SK-N-DZ (cell line): Measurements from ENCODE around the gene C19orf53.
"Not testable (repeated sequence)": the region's sequence is repeated elsewhere in the genome, so short reads cannot be mapped to it uniquely, and the experiment has no call there.

ENCODE experiments used
- DNase-seq: peaks from one replicate; pipeline ENCODE4 v3.0.0-alpha.2; 2015; ENCODE audit warnings: low spot score

C19orf53 gene

DNA sequence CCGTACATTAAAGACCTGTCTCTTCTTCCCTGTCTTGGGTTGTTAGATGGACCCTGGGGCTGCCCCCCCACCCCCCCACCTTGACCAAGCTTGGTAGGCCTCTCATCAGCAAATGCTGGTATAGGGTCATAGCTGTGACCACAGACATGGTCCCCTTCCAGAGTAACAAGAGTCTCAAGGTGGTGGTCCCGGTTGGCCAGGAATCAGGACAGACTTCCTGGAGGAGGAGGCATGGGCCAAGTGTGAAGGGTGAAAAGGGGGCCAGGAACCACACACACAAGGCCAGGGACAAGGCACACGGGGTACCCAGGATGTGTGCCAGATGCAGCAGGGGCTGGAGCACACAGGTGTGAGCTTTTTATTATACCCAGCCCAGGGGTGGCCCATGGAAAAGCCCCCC, 11.0 kb upstream of the C19orf53 start:
- DNase-seq: no peak

DNA sequence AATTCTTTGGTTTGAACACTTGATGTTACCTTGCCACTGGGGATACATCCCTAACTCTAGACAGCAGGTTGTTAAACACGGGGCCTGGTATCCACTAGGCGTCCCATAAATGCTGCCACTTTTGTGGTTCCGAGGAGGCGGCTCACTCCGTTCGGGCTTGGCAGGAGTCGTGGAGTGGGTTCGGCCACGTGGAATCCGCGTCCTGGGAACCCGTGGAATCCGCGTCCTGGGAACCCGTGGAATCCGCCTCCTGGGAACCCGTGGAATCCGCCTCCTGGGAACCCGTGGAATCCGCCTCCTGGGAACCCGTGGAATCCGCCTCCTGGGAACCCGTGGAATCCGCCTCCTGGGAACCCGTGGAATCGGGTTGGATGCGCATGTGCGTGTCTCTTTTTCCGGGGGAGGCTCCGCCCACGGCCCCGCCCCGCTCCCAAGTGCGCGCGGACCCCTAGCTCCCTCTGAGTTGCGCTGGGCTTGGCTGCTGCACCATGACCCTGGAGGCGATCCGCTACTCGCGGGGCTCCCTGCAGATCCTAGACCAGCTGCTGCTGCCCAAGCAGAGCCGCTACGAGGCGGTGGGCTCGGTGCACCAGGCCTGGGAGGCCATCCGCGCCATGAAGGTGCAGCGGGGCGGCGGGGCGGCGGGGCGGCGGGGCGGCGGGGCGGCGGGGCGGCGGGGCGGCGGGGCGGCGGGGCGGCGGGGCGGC, 10.0 kb upstream of the C19orf53 start, which contains the start of gene MRI1:
TSS of gene MRI1 (plus strand) at position 422 of the 707 bp plus-strand sequence. CDS start at position 489, 67 bp downstream.
- DNase-seq: peak; percentile 71

DNA sequence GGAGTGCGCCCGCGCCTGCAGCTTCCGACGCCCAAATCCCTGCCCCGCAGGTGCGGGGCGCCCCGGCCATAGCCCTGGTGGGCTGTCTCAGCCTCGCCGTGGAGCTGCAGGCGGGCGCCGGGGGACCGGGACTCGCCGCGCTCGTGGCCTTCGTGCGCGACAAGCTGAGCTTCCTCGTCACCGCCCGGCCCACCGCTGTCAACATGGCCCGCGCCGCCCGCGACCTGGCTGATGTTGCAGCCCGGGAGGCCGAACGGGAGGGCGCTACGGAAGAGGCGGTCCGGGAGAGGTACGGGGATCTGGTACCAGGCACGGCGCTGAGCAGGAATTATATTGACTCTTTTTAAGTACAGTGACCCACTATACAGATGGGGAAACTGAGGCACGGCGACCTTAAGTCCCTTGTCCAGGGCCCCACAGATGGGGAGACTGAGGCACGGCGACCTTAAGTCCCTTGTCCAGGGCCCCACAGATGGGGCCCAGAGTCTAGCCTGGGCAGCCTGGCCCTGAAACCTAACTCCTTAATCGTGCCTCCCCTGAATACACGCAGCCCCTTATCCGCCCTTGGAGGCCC, 9.3 kb upstream of the C19orf53 start:
- no peak for DNase-seq

DNA sequence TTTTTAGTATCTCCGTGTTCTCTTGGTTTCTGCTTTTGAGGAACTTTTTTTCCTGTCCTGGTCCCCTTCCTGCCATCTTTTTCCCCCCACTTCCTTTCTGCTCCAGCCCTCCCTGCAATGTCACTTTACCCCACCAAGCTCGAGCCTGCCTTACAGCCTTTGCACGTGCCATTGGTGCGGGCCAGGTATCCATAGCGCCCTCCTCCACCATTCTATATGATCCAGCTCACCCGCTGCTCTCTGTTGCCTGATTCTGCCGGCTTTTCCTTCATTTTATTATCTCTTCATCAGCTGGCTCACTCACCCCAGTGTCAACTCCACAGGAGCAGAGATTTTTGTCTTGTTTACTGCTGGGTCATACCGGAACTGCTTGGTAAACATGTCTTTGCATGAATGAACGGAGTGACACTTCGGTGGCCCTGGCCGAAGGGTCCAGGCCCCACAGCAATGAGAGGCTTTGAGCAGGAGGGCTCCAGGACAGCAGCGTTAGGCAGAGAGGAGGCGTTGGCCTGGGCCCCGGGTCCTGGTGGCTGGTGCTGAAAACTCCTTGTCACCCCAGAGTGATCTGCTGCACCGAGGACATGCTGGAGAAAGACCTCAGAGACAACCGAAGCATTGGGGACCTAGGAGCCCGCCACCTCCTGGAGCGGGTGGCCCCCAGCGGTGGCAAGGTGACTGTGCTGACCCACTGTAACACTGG, 8.7 kb upstream of the C19orf53 start:
- DNase-seq: no peak

DNA sequence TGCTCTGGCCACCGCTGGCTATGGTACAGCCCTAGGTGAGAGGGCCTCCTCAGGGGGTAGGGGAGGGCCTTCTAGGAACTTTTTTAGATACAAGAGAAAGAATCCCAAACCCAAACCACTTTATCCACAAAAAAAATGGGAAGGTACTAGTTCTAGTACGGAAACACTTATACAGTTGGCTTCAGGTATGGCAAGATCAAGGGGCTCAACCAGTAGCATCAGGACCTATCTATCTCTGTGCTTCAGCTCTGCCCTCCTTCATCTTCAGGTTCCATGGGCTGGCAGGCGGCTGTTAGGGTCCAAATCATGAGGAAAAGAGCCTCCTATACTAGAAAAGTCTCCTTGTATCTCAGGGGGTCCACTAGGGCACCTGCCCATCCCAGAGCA, 8.2 kb upstream of the C19orf53 start:
- no peak for DNase-seq

DNA sequence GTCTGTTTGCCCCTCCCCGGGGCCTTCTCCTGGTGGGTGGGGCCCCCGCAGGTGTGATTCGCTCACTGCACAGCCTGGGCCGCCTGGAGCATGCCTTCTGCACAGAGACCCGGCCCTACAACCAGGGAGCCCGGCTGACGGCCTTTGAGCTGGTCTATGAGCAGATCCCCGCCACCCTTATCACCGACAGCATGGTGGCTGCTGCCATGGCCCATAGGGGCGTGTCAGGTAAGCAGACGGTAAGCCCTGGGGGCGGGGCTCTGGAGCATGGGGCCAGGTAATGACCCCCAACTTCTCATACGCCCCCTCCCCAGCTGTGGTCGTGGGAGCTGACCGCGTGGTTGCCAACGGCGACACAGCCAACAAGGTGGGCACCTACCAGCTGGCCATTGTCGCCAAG, 5.7 kb upstream of the C19orf53 start:
- no peak for DNase-seq

DNA sequence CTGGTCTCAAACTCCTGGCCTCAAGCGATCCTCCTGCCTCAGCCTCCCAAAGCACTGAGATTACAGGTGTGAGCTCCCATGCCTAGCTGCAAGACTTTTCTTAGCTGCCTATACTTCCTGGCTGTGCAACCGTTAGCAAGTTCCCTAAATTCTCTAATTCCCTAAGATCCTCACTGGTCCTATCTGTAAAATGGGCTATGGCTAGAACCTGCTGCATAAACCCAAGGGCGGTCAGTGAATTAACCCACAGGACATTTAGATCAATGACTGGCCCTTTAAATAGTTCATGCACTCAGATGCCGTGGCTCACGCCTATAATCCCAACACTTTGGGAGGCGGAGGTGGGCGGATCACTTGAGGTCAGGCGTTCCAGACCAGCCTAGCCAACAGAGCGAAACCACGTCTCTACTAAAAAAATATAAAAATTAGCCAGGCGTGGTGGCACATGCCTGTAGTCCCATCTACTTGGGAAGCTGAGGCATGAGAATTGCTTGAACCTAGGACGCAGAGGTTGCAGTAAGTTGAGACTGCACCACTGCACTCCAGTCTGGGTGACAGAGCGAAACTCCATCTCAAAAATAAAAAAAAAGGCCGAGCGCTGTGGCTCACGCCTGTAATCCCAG, 4.1 kb upstream of the C19orf53 start:
- no peak for DNase-seq

DNA sequence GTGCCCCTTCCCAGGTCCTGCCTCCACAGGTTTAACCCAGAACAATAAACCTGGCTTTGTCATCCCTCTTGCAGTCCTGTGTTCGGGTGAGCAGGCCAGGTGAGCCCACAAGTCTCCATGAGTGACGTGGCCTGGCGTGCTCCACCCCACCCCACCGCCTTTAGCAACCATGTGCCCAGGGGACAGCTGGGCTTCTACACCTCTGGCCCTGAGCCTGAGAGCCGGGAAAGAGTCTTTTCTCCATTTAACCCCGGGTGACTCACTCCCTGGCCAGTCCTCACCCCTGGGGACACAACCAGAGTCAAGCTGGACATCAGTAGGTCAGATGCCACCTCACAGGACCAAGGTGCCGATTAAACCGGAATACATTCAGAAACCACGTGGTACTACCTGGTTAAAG, 4.1 kb downstream of the C19orf53 start:
- no peak for DNase-seq

DNA sequence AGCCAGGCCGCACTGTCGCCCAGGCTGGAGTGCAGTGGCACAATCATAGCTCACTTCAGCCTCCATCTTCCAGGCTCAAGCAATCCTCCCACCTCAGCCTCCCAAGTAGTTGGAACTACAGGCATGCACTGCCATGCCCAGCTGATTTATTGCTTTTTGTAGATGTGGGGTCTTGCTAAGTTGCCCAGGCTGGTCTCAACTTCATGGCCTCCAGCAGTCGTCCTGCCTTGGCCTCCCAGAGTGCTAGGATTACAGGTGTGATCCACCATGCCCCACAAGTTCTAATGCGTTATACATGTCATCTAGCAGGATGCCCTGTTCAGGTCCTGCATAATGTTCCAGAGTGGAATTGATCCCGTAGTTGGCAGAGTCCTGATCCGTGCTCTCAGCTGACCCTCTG, 4.6 kb downstream of the C19orf53 start:
- no peak for DNase-seq

DNA sequence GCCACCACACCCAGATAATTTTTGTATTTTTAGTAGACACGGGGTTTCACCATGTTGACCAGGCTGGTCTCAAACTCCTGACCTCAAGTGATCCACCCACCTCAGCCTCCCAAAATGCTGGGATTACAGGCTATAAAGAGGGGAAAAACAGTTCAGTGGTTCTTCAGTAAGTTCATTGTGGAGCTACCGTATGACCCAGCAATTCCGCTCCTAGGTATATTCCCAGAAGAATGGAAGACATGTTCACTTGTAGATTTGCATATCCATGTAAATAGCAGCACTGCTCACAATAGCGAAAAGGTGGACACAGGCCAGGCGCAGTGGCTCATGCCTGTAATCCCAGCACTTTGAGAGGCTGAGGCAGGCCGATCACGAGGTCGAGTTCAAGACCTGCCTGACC, 5.5 kb downstream of the C19orf53 start:
- DNase-seq: not testable (repeated sequence)

DNA sequence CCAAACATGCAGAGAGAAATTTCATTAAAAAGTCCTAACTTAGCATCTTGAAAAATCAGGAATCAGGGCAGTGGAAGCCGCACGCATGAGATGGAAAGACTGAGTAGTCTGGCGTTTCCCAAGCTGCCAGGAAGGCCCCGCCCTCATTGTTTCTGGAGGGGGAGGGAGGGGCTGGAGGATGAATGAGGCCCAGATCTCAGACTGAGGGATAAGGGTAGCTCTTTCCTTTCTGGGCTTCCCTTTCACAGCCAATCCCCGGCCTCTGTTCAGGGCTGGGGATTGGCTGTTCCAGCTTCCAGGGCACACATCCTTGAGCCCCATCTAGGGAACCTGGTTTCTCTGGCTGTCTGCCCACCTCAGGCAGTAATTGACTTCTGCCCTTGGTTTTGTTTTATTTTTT, 7.3 kb downstream of the C19orf53 start:
- DNase-seq: peak; percentile 76

DNA sequence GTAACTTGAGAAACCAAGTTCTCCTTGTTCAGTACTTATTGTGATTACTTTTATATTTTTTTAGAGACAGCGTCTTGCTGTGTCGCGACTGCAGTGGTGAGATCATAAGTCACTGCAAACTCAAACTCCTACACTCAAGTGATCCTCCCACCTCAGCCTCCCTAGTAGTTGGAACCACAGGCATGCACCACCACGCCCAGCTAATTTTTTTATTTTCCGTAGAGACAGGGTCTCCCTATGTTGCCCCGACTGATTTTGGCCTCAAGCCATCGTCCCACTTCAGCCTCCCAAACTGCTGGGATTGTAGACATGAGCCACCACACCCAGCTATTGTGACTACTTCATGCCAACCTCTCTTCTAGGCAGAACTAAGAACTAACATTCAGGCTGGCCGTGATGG, 8.3 kb downstream of the C19orf53 start:
- DNase-seq: no peak

DNA sequence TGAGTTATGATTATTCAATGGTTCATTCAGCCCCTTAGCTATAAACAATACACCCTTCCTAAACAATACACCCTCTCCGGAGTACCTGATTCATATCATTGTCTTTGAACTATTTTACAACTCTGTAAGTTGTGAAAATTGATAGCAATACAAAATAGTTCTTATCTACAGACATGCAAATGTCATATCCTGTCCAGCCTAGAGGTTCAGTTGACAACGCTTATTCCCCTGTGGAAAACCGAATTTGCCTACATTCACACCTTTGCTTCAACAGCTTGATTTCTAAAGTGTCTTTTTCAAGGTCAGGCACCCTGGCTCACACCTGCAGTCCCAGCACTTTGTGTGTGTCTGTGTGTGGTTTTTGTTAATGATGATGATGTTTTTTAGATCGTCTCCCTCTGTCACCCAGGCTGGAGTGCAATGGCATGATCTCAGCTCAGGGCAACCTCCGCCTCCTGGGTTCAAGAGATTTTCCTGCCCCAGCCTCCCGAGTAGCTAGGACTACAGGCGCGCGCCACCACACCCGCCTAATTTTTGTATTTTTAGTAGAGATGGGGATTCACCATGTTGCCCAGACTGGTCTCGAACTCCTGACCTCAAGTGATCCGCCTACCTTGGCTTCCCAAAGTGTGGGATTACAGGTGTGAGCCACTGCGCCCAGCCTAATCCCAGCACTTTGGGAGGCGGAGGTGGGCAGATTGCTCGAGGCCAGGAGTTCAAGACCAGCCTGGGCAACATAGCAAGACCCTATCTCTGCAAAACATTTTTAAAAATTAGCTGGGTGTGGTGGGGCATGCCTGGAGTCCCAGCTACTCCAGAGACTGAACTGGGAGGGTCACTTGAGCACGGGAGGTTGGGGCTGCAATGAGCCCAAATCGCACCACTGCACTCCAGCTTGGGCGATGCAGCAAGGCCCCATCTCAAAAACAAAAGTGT, 9.6 kb downstream of the C19orf53 start:
- DNase-seq: no peak

DNA sequence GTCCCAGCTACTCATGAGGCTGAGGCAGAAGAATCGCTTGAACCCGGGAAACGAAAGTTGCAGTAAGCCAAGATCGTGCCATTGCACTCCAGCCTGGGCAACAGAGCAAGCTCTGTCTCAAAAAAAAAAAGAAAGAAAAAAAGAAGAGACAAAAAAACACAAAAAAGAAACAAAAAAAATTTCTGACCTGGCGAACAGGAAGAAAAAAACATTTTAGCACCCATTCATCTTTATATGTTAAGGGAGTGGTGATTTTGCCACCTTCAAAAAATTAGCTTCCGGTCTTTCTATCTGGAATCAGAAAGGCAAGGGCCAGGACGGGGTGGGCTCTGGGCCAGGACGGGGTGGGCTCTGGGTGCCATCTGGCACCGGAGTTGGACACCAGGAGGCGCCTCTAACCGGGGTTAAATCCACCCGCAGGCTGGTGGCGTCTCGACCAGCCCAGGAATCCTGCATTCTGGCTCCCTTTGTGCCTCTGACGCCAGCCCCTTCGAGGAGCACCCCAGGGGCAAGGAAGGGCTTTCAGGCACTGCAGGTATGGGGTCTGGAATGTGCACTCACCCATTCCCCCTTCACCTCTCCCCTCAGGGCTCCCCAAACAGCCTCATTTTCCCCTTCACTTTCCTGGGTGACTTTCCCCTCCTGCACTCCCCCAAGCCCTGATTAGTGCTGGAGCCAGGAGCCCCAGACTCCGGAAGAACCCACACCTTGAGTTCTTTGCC, 10.6 kb downstream of the C19orf53 start:
- peak; percentile 60 for DNase-seq

DNA sequence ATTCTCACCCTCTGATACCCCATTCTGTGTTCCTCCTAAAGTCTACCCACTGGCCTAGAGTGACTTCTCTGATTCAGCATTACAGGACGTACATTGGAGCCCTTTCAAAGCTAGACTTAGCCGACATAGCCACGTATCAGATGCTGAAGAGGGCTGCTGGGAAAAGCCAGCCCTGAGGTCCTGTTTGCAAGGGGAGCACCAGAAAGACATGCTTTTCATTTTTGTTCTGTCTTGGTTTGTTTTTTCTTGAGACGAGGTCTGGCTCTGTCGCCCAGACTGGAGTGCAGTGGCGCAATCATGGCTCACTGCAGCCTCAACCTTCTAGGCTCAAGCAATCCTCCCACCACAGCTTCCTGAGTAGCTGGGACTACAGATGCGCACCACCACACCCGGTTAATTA, 14.7 kb downstream of the C19orf53 start:
- no peak for DNase-seq

DNA sequence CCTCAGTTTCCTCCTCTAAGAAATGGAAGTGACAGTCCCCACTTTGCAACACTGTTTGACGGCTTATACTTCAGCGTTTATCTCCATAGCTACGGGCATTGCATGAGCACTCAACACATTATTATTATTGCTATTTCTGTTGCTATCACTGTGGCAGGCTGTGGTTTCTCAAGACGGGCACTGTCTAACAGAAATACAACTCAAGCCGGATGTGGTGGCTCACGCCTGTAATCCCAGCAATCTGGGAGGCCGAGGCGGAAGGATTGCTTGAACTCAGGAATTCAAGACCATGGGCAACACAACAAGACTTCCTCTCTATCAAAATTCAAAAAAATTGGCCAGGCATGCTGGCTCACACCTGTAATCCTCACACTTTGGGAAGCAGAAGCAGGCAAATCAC, 16.1 kb downstream of the C19orf53 start:
- DNase-seq: no peak

DNA sequence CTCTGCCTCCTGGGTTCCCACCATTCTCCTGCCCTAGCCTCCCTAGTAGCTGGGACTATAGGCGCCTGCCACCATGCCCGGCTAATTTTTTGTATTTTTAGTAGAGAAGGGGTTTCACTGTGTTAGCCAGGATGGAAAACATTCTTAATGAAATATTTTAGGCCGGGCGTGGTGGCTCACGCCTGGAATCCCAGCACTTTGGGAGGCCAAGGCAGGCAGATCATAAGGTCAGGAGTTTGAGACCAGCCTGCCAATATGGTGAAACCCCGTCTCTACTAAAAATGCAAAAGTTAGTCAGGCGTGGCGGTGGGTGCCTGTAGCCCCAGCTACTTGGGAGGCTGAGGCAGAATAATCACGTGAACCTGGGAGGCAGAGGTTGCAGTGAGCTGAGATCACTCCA, 19.1 kb downstream of the C19orf53 start:
- not testable (repeated sequence) for DNase-seq

DNA sequence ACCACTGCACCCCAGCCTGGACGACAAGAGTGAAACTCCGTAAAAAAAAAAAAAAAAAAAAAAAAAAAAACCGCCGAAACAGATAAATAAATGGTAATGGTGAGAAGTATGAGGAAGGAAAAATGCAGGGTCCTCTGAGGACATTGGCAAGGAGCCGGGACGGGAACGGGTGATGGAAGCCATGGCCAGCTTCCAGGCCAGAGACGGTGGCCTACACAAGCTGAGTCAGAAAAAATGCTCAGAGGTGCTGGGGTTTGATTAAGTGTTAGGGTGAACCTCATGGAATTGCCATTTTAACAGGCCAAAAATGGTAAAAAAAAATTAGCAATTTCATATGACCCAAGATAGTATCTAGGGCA, 20.1 kb downstream of the C19orf53 start:
- DNase-seq: no peak

DNA sequence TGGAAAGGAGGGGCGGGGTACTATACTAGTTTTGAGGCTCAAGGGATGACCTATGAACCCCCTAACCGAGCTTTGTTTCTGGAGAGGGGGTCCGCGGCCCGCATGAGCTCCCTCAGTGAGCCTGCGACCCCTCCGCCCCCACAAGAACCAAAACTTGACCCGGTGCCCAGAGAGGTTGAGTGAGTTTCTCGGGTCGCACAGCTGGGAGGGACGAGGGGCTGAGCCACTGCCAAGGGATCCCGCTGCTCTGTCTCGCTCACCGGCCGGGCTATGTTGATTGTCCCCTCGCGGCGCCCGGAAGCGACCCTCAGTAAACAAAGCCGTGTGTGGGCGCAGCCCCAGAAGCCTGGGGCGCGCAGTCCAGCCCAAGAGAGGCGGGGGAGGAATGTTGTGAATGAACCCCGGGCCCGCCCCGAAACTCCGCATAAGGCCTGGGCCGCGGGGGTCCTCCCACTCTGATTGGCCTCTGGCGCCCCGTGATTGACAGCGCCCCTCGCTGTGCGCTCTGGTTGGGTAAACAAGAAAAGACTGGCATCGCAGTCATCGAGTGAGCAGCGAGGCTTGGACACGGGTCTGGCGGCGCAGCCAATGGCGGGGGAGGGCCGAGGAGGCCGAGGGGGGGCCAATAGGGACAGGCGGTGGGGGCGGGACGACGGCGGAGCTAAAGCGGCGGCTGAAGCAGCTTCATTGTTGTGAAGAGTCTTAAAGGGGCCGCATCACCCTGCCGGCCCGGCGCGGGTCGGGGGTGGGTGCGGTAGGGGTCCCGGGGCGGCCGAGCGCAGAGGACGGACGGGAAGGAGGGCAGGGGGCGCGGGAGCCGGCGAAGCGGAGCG, 20.7 kb downstream of the C19orf53 start, which contains the start of gene ZSWIM4:
TSS of gene ZSWIM4 (plus strand) at position 687 of the 833 bp plus-strand sequence. CDS start 206 bp downstream, outside the sequence.
- DNase-seq: peak; percentile 98
